NB4 (cell line): ENCODE results near the gene DNALI1.
A peak's percentile ranks its signal among the peaks of the same experiment; 100 is the strongest.

ENCODE experiments used
- DNase-seq: peaks from one replicate; pipeline ENCODE4 v3.0.0; 2010; ENCODE audit warnings: low read depth
- H3K4me3 ChIP-seq: one replicate; pipeline ENCODE4 v1.5.1; 2011; ENCODE audit warnings: mild to moderate bottlenecking, low read depth, low read length, moderate library complexity
- MYC ChIP-seq: IDR thresholded peaks from 2 replicates; pipeline ENCODE4 v1.6.1; 2011; ENCODE audit warnings: low read depth, low read length
- POLR2A ChIP-seq: IDR thresholded peaks from 2 replicates; pipeline ENCODE4 v1.6.1; 2011; ENCODE audit warnings: mild to moderate bottlenecking; ENCODE audit not compliant: insufficient read length; ENCODE audit errors: extremely low read depth
- TF ChIP-seq, protein P1 (sequence below): IDR thresholded peaks from 2 replicates; pipeline ENCODE4 v1.6.1; 2011; ENCODE audit warnings: low read depth, low read length
- TF ChIP-seq, protein P2 (sequence below): IDR thresholded peaks from one replicate; pipeline ENCODE4 v1.5.1; 2012; ENCODE audit warnings: low read depth, low read length

DNALI1 gene

DNA sequence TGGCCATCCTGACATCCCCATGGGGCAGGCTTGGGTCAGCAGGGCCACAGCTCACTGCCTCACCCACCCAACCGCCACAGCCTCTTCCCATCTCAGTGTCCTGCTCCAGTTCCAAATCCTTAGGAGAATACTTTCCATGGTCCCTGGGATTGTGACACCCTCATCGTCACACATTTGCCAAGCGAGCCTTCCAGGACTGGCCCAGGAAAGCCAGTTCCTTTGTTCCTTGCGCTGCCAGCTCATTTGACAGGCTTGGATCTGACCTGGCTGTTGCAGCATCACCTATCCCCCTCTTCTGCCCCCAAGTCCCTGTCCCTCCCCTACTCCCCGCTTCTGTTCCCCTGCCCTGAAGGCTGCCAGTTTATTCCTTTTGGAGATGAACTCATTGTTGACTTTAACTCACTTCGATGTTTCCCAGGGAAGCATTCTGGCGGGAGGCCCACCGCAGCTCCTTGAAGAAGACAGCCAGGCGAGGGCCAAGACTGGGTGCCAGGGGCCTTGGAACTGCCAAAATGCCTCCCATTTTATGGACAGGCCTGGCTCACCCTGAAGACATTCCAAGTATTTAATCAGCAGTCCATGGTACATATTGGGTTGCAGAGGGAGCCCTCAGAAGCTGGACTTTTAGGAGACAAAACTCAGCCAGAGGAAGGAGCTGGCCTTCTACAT is 49.2 kb downstream of the DNALI1 start:
- H3K4me3 ChIP-seq = no peak overlapping the region
- DNase-seq = no peak
- TF ChIP-seq, protein P1, sequence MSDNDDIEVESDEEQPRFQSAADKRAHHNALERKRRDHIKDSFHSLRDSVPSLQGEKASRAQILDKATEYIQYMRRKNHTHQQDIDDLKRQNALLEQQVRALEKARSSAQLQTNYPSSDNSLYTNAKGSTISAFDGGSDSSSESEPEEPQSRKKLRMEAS = no peak
- TF ChIP-seq, protein P2, sequence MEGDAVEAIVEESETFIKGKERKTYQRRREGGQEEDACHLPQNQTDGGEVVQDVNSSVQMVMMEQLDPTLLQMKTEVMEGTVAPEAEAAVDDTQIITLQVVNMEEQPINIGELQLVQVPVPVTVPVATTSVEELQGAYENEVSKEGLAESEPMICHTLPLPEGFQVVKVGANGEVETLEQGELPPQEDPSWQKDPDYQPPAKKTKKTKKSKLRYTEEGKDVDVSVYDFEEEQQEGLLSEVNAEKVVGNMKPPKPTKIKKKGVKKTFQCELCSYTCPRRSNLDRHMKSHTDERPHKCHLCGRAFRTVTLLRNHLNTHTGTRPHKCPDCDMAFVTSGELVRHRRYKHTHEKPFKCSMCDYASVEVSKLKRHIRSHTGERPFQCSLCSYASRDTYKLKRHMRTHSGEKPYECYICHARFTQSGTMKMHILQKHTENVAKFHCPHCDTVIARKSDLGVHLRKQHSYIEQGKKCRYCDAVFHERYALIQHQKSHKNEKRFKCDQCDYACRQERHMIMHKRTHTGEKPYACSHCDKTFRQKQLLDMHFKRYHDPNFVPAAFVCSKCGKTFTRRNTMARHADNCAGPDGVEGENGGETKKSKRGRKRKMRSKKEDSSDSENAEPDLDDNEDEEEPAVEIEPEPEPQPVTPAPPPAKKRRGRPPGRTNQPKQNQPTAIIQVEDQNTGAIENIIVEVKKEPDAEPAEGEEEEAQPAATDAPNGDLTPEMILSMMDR = no peak
- TF ChIP-seq POLR2A (no peak), MYC (no peak)

DNA sequence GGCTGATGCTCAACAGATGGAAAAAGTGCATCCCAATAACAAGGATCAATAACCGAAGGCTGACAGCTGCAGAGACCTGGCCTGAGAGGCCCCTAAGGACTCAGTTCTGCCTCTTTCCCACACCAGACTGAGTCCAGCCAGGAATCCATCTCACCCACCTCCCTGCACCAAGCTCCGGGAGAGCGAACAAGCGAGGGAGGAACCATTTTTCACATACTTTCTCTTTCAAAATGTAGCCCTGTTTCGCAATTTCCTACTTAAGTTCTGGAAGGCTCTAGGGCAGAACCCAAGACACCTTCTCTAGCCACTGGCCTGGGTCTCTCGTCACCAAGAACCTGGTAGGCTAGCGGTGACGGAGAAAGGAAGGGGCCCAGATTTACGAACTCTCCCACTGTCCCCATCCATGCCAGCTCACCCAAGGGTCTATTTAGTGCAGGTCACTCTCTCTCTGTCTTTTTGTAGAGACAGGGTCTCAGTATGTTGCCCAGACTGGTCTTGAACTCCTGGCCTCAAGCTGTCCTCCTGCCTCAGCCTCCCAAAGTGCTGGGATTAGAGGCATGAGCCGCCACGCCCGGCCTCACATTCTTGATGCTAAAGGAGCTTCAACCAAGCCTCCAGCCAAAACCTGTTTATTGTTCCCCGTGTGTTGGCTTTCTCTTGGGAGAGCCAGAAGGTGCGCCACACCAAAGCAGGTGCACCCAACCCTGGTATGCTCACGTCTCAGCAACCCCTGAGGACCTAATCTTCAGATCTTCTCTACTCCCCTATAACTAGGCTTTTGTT is 49.9 kb downstream of the DNALI1 start:
- TF ChIP-seq, protein P2 = no peak
- TF ChIP-seq, protein P1 = no peak
- TF ChIP-seq MYC (no peak), POLR2A (no peak)
- H3K4me3 ChIP-seq = no peak overlapping the region
- peak; percentile 15 for DNase-seq

DNA sequence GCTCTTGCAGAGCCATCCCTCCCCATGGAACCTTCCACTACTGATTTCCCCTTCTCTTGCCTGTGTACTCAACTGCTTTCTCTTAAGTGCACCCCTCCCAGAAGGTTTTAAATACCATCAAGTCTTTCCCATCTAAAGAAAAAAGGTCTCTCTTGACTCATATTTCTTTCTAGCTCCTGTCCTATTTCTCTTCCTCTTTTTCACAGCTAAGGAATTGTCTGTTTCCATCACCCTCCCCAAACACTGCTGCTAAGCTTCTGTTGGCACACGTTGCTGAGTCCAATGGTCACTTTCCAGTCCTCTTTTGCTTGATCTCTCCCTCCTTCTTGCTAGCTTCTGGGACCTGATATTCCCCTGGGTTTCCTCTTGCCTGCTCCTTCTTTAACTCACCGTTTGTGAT is 52.3 kb downstream of the DNALI1 start:
- TF ChIP-seq, protein P1 = no peak
- TF ChIP-seq, protein P2 = no peak
- TF ChIP-seq POLR2A (no peak), MYC (no peak)
- DNase-seq = no peak
- no peak overlapping the region for H3K4me3 ChIP-seq

DNA sequence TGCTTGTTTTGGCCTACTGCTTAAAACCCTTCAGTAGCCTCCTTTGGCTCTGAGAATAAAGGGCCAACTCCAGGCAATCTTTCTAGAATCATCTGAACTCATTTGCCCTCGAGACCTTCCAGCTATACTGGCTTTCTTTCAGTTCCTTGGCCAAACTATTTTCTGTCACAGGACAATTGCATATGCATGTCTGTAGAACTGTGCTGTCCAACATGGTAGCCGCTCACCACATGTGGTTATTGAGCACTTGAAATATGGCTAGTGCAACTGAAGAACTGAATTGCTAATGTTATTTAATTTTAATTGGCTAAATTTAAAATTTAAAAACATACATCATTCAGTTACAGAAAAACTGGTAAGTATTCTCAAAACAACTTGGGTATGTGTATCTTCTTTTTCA is 53.3 kb downstream of the DNALI1 start:
- H3K4me3 ChIP-seq = no peak overlapping the region
- DNase-seq = no peak
- TF ChIP-seq, protein P2 = no peak
- TF ChIP-seq POLR2A = no peak
- TF ChIP-seq, protein P1 = no peak
- TF ChIP-seq MYC = no peak

DNA sequence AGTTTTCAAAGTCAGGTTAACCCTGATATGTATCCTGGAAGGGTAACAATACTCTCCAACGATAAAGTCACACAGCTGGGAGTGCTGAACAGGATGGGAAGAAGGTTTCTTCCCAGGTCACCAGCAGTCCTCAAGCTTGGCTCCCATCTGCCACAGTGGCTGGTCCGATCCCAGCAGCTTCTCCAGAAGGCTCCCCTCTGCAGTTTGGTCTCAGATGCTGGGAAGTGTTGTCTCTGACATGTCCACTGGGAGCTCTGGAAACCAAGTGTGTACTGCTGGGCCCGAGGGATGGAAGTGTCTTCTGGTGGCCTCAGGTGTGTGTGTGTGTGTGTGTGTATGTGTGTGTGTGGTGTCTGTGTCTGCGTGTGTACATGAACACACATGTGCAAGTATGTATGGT is 55.4 kb downstream of the DNALI1 start:
- DNase-seq = no peak

More for the DNA sequence above, 55.4 kb downstream of the DNALI1 start:
- no peak overlapping the region for H3K4me3 ChIP-seq
- TF ChIP-seq POLR2A (no peak), MYC (no peak)
- TF ChIP-seq, protein P2 = no peak
- TF ChIP-seq, protein P1 = no peak
